GM19240 (cell line): ENCODE measurements around the gene RUSF1.
"Not testable (repeated sequence)": the region's sequence is repeated elsewhere in the genome, so short reads cannot be mapped to it uniquely, and the experiment has no call there.

Source experiments
- DNase-seq: peaks from one replicate; pipeline ENCODE4 v3.0.0; 2011; ENCODE audit warnings: low spot score; ENCODE audit not compliant: insufficient read length

RUSF1 gene

DNA sequence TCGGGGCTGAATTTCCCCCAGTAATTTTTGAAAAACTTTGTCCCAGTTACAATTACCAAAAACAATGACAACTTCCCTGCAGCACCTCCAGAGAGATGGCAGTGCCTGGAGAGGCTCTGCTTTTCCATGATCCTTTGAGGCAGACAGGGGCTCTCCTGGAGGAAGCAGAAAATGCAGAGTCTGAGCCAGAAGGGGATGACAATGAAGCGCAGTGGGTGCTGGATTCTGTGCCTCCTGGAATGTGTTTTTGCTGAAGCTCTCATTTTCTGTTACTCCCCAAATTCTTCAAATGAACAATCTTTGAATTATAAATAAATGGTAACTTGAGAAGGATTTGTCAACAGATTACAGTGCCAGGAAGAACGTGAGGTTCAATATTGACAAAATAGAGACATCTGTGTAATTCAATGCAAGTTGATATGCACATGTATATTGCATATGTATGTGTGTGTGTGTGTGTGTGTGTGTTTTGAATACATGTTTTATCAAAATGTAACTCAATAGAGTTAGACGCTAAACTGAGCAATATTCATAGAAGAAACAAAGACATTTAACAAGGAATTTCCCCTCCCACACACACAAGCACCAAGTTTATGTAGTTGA is 9.7 kb upstream of the RUSF1 start:
- no peak for DNase-seq

DNA sequence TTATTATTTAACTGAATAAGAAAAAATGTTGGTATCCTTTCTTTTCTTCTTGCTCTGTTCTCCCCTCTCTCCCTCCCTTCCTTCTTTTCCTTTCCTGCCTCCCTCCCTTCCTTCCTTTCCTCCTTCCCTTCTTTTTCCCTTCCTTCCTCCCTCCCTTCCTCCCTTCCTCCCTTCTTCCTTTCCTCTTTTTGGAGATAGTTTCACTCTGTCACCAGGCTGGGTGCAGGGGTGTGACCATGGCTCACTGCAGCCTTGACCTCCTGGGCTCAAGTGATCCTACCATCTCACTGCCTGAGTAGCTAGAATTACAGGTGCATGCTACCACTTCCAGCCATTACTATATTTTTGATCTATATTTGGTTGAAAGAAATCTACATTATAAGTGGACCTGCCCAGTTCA is 5.7 kb upstream of the RUSF1 start:
- DNase-seq, result no peak

DNA sequence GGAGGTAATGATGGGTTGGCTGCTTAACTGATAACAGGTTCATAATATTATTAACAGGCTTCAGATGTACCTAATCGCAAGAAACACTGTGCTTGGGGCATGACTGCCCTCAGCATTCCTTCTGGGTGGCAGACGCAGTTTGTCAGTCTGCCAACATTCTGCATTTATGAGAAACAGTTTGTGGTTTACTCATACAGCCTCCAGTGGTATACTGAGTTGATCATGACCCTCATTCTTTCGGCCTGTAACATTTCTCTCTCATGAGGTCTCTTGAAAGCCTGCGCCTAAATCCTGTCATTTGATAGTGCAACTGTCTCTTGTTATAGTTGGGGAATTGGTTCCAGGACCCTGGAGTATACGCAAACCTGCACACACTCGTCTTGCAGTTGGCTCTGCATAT is 4.9 kb upstream of the RUSF1 start:
- no peak for DNase-seq

DNA sequence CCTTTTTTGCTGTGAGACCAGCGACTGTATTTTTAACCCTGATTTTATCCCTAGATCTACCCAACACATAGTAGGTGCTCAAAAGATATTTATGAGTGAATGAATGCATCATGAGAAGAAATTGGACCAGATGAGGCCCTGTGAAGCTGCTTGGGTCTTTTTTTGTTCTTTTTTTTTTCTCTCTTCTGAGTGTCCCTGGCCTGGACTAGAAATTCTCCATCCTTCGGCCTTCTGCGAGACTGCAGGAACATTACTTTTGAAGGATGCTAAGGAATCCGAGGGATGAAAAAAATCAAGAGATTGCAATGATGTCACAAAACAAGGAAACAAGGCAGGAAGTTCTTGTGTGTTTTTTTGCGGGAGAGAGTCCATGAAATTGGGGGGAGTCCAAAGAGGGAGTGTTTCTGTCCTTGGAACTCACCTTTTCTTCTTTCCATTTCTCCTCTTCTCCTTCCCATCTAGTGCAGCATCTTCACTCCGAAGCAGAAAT is 560 bp upstream of the RUSF1 start:
- no peak for DNase-seq

DNA sequence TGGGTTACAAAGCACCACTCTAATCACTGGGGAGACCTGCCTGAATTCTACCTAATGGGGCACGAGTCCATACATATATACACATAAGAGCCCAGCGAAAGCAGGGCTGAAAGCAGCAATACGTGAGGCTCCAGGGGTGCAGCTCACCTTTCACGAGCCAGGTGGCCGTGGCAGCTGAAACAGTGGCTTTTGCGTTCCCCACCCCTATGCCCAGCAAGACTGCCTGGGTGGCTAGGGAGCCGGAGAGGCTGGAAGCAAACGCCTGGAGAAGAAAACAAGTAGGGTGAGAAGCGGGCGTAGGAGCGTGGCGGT is 618 bp downstream of the RUSF1 start:
- DNase-seq, result no peak

DNA sequence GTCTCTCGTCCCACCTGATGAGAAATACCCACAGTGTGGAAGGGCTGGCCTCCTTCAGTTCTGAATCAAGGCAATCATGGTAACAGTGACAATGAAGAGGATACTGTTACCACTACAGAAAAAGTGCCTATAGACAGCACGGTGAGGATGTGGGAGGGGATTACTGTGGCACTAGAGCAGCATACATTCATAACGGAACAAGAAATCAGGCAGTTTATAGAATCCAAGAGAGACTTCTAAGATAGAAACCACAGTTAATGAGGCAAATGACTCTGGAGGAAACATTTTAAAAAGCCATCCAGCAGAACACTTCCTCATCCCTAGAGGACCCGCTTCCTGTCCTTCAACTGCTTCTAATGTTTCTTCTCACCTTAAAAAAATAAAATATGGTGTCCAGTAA is 2.7 kb downstream of the RUSF1 start:
- DNase-seq, result no peak

DNA sequence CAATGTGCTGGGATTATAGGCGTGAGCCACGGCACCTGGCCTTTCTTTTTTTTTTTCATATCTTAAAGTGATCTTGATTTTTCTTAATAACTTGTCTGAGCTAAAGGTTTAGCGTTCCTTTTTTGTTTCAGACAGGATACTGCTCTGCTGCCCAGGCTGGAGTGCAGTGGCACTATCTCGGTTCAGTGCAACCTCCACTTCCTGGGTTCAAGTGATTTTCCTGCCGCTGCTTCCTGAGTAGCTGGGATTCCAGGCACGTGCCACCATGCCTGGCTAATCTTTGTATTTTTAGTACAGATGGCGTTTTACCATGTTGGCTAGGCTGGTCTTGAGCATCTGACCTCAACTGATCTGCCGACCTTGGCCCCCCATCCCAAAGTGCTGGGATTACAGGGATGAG is 4.0 kb downstream of the RUSF1 start:
- no peak for DNase-seq

DNA sequence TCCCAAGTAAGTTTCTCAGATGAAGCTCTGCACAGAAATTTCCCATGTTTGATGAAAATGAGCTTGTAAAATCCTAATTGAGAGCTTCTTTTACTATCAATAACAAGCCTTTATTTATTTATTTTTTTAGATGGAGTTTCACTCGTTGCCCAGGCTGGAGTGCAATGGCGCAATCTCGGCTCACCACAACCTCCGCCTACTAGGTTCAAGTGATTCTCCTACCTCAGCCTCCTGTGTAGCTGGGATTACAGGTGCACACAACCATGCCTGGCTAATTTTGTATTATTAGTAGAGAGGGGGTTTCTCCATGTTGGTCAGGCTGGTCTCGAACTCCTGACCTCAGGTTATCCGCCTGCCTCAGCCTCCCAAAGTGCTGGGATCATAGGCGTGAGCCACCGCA is 4.6 kb downstream of the RUSF1 start:
- DNase-seq, result not testable (repeated sequence)

DNA sequence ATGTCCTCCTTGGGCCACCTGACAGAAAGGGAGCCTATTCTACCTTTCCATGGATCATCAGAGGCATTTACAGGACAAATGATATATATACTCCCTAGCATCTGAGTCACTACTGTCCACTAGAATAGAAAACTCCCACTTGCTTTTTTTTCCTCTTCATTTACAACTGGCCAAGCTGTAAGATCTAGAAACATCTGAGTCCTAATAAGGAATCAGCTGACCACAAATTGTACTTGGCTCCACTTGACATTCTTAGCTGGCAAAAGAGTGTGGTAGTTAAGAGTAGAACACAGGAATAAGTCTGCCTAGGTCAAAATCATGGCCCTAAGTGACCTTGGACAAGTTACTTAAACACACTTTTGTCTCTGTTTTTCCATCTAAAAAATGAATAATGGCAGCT is 5.2 kb downstream of the RUSF1 start:
- DNase-seq, result no peak

DNA sequence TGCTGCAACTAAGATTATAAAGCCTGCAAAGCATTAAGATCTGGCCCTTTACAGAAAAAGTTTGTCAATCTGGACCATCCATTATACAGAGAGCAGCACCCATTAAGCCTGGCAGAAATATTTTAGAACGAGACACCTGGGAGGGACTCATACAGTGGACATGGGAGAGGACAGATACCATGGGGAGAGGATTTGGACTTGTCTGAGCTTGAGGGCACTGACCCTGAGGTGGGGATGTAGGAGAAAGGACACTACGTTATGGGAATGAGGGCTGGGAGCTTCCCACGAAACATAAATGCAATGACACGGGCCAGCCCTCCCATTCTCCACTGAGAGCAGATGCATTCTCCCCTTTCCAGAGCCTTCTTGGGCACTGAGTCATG is 6.2 kb downstream of the RUSF1 start:
- DNase-seq, result no peak

DNA sequence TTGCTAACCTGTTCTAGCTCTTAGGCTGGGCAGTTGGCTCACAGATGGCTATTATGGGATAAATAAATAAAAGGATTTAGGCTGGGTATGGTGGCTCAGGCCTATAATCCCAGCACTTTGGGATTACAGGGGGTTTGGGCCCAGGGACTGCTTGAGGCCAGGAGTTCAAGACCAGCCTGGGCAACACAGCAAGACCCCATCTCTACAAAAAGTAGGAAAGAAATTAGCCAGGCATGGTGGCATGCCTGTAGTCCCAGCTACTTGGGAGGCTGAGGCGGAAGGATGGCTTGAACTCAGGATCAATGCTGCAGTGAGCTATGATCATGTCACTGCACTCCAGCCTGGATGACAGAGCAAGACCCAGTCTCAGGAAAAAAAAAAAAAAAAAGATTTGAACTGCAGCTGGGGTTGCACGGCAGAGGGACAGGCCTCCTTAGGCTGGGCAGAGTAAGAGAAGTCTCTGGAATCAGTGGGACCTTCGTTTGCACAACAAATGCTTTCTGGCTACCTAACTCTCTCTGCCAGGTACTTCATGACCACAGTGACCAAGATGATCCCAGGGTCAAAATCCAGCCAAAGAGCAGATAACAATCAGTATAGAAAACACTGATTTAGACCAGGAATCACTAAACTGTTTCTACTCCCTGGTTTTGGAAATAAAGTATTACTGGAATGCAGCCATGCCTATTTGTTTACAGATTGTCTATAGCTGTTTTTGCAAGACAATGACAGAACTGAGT is 6.8 kb downstream of the RUSF1 start:
- DNase-seq, result no peak

DNA sequence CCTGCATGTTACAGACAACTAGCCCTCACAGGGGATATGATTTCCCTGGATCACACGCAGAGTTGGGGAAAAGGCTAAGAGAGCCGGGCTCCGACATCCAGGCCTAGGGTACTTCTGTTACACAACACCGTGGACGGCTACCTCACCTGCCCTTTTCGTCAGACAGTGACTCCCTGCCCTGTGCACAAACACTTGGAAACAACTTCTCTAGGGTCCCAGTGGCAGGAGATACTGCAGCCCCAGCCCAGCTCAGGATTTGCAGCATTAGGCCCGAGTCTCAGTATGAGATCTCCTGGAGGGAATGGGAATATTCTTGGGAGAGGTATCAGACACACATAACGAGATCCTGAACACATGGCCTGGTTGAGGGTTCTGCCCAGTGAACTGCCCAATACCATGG is 8.3 kb downstream of the RUSF1 start:
- DNase-seq, result no peak

DNA sequence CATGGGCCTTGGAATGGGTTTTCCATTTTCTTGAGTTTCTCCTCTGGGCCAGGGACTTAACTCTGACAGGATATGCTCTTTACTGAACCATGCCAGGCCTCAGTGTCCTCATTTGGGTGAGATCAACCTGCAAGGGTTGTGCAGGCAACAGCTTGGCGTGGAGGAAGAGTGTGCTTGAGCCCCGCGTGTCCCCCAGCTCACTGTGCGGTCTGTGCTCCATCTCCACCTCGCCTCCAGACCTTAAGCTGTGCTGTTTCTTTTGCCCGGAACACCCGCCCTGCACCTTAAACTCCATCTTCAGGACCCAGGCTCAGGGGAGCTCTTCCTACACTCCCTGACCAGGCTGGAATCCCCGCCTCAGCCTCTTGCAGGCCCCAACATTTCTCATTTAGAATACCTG is 9.7 kb downstream of the RUSF1 start:
- DNase-seq, result no peak

DNA sequence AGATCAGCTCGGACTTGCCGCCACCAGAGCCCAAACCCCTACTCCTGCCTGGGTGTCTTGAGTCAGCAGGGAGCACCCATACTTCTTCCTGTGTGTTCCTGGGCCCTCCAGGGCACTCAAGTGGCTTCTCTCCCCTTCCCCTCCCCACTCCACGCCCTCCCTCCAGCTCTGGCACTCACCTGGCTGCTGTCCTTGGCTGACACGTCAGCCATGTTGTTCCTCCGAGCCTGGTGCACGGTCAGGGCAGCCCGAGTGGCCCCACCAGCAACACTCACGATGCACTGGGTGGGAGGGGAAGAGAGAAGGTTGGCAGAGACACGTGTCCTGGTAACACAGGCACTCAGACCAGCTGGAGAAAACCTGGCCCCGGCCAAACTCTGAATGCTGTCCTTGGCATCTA is 11.5 kb downstream of the RUSF1 start:
- no peak for DNase-seq

DNA sequence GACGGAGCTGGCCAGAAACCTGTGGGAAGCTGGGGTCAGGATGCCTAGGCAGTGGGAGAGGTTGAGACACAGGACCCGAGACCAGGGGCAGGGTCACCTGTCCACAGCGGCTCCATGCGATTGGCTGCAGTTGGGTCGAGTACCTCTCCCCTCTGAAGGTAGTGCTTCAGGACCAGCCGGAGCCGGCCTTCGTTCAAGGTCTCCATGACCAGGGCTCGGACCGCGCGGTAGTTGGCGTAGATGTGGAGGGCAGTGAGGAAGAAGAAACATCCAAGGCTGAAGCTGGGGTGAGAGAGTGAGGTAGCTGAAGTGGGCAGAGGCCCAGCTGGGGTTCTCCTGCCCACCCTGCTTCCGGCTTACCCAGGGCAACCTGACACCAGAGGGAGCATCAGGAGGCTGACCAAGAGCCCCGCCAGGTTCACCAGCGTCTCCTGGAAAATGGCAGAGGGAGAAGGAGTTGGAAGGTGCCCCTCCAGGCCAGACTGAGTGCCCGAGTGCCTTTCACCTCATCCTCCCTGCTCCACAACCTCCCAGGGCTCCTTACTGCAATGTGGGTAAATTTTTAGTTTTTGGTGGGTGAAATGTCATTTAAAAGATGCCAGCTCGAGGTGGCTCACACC is 14.6 kb downstream of the RUSF1 start:
- DNase-seq, result no peak

DNA sequence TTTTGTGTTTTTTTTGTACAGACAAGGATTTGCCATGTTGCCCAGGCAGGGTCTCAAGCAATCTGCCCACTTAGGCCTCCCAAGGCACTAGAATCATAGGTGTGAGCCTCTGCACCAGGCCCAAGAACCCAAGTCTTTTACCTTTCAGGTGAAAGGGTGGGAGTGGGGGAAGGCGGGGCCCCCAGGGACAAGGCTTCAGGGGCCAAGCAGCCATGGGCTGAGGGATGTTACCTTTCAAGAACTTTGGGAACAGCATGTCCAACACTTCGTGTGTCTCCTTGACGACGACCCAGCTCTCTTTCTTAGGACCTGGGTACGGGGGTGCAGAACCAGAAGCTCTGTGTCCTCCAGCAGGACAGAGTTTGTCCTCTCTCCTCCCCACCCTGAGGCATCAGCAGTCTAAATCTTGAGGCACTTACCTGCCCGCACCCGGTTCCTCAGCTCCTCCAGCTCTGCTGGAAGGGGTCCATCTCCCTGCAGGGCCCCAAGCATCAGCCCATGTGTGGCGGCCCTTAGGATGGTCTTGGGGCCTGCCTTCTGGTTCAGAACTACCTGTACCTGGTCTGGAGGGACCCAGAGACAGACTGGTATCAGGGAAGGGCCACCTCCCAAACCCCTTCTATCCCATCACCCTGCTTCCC is 16.3 kb downstream of the RUSF1 start:
- no peak for DNase-seq

DNA sequence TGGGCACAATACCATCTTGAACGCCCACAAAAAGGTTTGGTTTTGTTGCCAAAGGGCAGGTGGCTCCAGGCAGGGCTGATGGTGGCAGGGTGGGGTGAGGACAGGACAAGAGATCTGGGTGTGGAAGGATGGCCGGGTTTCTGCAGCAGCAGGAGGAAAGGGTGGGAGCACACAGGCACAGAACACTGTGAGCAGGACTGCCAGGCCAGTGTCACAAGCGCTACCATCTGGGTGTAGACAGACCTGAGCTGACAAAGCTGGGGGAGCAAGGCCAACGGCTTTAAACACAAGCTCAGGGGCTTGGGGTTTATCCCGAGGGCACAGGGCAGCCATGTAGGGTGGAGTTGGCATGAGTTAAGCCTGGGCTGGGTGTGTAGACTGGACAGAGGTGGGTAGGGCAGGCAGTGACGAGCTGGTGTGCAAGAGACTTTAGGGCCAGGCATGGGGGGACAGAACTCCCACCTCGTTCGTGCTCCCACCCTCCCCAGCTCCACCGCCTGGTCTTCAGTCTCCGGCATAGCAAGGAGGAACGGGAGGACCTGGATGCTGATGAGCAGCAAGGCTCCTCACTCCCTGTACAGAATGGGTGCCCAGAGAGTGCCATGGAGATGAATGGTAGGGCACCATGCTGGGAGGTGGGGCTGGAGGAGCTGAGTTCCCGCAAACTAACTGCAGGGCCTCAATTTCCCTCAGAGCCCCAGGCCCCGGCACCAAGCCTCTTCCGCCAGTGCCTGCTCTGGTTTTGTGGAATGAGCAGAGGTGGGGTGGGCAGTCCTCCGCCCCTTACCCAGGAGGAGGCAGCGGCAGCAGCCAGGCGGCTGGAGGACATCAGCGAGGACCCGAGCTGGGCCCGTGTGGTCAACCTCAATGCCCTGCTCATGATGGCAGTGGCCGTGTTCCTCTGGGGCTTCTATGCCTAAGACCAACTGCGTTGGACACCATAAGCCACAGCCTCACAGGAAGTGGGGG is 18.3 kb downstream of the RUSF1 start:
- DNase-seq, result no peak

DNA sequence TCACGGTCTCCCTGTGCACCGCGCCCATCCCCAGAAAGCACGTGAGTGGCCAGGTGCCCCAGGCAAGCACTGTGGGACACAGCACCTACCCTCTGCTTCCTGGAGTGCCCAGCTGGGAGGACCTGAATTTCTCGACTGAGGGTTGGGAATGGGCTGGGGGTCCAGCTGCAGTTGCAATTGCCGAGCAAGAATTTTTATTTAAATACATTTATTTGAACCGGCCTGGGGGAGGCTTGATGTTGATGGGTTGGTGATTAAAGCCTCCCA is 19.0 kb downstream of the RUSF1 start:
- no peak for DNase-seq

DNA sequence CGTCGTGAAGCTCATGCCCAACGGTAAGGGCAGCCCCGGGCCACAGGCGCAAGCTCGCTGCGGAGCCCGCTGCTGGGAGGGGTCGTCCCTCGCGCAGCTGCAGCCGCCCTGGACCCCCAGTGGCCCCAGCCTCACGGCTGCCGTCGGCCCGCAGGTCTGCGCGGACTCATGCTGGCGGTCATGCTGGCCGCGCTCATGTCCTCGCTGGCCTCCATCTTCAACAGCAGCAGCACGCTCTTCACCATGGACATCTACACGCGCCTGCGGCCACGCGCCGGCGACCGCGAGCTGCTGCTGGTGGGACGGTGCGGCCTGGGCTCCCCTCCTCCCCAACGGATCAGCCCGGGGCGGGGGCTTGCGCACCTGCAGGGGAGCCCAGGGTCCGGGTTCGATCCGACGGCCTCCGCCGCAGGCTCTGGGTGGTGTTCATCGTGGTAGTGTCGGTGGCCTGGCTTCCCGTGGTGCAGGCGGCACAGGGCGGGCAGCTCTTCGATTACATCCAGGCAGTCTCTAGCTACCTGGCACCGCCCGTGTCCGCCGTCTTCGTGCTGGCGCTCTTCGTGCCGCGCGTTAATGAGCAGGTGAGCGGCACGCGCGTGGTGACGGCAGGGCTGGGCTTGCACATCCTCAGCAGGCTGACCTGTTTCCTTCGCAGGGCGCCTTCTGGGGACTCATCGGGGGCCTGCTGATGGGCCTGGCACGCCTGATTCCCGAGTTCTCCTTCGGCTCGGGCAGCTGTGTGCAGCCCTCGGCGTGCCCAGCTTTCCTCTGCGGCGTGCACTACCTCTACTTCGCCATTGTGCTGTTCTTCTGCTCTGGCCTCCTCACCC is 19.5 kb downstream of the RUSF1 start:
- DNase-seq, result no peak

DNA sequence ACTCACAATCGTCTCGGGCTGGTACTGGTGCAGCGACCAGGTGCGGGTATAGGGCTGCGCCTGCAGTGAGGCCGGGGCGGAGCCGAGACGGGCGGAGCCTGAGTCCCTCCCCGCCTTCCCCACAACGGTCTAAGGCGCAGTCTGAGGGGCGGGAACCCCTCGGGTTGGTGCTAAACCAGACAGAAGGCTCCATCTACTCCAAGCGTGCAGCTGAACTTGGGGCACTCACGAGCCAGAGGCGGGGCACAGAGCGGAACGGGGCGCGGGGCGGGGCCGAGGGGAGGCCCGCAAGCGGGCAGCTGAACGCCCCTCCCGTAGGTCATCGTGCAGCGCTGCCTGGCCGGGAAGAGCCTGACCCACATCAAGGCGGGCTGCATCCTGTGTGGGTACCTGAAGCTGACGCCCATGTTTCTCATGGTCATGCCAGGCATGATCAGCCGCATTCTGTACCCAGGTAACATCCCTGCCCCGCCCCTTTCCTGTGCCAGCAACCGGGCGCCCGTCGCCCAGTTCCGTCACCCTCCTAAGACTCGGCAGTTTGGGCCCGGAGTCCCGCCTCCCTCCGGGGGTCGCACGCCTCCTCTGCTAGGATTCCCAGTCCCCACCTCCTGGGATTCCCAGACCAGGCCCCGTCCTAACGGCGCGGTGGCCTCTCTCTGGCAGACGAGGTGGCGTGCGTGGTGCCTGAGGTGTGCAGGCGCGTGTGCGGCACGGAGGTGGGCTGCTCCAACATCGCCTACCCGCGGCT is 20.3 kb downstream of the RUSF1 start:
- no peak for DNase-seq
